ENCODE measurements around the gene LAMC1.

DNA sequence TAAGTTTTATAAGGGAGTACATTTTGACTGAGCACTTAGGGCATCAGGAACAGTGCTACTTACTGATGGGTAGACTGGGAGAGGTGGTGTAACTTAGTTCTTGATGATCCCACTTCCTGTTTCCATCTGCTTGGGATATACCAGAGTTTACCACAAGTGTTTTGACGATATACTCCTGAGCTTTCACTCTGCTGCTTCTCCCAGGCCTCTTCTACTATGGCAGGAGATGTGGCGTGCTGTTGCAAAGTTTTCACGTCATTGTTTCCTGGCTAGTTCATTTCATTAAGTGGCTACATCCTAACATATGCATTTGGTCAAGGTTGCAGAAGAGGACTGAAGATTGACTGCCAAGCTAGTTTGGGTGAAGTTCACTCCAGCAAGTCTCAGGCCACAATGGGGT is 121.5 kb downstream of the LAMC1 start:
- TF ChIP-seq, protein P1, sequence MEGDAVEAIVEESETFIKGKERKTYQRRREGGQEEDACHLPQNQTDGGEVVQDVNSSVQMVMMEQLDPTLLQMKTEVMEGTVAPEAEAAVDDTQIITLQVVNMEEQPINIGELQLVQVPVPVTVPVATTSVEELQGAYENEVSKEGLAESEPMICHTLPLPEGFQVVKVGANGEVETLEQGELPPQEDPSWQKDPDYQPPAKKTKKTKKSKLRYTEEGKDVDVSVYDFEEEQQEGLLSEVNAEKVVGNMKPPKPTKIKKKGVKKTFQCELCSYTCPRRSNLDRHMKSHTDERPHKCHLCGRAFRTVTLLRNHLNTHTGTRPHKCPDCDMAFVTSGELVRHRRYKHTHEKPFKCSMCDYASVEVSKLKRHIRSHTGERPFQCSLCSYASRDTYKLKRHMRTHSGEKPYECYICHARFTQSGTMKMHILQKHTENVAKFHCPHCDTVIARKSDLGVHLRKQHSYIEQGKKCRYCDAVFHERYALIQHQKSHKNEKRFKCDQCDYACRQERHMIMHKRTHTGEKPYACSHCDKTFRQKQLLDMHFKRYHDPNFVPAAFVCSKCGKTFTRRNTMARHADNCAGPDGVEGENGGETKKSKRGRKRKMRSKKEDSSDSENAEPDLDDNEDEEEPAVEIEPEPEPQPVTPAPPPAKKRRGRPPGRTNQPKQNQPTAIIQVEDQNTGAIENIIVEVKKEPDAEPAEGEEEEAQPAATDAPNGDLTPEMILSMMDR (conservative IDR thresholded peaks at IDR 0.05; ENCODE audit: low read depth, low read length), result no peak
- TF ChIP-seq EZH2 (IDR thresholded peaks at IDR 0.05; ENCODE audit: borderline replicate concordance, low read depth, low read length, poor library complexity, severe bottlenecking), result no peak

Measured in A673 (cell line).